ENCODE data around the gene SLC12A4. TPM values are rescaled to one million over a fixed set of nuclear protein-coding genes. Genes with fewer than 3 reads are reported as not detected.

The SLC12A4 gene
- total RNA-seq, 1 donor from 2014 or later: 93.1 TPM

DNA sequence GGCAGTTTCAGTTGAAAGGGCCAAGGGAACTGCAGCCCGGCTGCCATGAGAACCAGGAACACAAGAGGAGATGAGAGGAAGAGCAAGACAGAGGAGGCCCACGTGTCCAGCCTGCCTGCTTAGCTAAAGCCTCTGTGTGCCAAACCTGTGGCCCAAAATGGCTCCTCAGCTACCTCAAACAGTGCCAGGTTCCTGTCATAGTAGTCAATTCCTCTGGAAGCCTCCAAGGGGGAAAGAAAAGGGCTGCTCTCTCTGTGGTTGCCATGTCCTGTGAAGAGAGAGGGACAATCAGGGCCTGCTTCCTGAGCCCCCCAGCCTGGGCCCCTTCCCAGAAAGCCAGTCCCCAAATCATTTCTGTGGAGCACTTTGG is 5.2 kb downstream of the SLC12A4 start:
- DNase-seq (ENCODE audit: low spot score): no peak

- no peak for DNase-seq (ENCODE audit: low spot score)
These were observed 6.3 kb downstream of the SLC12A4 start for GRCh38 chr16:67962135-67962534.

DNA sequence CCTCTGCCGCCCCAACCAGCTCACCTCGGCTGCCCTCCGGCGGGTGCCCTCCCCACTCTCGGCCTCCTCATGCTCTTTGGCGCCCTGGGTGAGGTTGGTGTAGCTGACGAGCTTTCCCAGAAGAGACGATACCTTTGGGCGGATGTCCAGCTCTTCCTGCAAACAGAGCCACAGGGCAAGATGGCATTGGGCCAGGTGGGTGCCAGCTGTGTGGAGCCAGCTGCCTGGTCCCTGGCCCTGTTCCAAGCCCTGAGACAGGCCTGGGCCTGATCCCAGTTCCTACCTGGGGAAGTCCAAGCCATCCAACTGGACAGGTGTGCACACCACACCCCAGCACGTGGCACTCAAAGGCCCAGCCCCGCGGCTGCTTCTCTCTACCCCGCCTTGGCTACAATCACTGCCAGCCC is 6.9 kb downstream of the SLC12A4 start:
- peak; percentile 94 for DNase-seq (ENCODE audit: low spot score)

DNA sequence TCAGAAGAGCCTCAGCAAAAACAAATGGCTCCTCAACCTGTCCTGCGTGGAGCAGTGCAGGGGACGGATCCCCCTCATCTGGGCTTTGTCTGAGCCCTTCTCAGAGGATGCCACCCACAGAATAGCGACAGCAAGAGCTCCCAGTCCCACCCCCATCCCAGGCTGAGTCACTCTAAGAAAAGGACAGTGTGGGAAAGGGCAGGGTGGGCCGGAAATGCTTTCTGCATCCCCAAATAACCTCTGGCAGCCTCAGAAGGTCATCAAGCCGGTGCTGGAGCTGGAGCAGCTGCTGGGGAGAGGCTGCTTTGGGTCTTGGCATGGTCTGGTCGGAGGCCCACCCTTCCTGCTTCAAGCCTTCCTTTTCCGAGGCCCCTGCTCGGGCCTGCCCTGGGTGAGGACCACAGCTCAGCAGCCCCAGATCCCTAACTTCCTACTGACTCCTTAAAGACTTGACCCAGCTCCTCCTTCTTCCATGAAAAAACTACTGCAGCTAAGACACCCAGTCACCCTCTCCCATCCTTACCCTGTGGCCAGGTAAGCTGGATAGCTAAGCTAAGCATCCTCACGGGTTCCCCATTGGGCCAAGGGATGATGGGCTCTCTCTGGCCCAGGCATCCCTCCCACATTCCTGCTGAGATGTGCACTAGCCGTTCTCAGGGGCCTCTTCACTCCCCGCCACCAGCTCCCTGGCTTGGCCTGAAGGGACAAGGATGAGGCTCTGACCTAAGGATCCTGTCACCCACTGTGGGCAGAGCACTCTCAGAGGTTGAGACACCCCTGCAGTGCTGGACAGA is 8.7 kb downstream of the SLC12A4 start:
- peak; percentile 78 for DNase-seq (ENCODE audit: low spot score)

- no peak for DNase-seq (ENCODE audit: low spot score)
These were observed 10.8 kb downstream of the SLC12A4 start for GRCh38 chr16:67957622-67958021.

GRCh38 chr16:67954421-67955196 is 13.8 kb downstream of the SLC12A4 start:
- DNase-seq (ENCODE audit: low spot score): no peak

- no peak for DNase-seq (ENCODE audit: low spot score)
These were observed 14.6 kb downstream of the SLC12A4 start for GRCh38 chr16:67953641-67954375.

GRCh38 chr16:67951485-67951884 is 17.0 kb downstream of the SLC12A4 start:
- DNase-seq (ENCODE audit: low spot score): no peak

DNA sequence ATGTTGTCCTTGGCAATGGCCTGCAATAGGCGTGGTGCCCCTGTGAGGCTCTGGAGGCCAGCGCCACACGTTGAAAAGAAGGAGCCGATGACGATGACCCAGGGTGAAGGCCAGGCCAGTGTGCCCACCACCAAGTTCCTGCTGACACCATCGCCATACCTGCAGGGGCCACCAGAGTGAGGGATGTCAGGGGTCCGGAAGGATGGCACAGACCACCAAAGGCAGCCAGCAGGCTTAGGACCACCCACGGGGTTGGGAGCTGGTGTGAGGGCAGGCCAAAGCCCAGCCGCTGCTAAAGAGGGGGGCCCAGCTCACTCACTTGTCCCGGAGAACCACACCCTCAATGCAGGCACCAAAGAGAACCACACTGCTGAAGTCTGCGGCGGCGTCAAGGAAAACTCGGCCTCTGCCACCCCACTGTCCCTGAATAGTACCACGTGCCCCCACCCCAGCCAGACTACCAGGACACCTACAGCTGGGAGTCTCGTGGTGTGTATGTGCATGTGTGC is 18.0 kb downstream of the SLC12A4 start:
- no peak for DNase-seq (ENCODE audit: low spot score)

GRCh38 chr16:67949645-67950044 is 18.8 kb downstream of the SLC12A4 start:
- DNase-seq (ENCODE audit: low spot score): no peak

DNA sequence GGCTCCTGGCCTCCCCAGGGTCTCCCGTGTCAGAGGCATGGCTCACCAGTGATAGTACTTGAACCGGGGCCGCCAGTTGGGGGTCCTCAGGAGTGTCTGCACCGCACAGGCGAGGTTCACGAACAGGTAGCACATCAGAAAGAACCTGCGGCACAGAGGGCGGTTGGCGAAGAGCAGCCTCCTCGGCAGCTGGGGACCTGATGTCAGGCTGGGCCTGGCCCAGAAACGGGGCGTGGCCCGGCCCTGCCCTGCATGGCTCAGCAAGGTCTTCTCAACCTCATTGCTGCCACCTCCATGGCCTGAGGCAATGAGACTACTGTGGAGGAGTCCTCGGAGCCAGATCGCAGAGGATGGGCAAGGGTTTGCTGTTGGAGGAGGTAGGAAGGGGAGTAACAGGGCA is 20.4 kb downstream of the SLC12A4 start:
- DNase-seq (ENCODE audit: low spot score): no peak

DNA sequence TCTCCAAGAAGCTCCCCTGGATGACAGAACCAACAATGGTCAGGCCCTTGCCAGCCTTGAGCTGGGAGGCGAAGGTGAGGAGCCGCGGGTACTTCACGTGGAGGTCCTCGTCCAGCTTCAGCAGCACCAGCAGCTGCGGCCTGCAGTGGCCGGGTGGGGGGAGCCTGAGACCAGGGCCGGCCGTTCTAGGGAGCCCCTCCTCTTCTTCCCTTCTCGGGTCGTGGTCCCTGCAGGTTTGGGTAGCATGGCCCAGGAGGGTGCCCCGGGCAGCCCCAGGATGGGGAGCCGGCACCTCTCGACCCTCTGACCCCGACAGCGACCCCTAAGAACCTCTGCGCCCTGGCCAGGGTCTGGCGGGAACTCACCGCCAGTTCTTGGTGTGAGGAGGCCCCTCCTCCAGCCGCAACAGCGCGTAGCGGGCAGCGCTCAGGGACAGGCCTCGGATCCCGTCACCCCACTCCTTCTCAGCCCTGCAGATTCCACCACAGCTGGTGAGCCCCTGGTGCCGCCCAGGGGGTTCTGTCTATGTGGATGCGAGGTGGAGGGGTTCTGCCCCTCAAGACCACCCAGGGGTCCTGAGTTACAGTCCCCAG is 21.4 kb downstream of the SLC12A4 start:
- no peak for DNase-seq (ENCODE audit: low spot score)

DNA sequence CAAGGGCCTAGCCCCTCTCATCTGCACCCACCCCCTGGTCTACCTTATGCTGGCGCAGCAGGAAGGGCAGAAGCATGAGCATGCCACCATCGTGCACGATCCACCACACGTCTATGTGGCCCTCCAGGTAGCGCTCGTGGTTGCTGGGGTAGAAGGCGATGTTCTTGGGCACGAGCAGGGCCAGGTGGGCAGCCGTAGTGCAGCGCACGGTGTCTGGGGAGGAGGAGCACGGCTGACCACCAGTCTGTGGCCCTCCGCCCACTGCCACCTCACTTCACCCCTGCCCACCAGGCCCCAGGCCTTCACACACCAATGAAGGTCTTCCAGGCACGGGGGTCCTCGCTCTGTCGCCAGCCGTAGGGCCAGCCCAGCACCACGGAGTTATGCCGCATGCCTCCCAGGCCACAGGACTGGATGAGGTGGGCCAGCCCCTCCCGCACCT is 22.3 kb downstream of the SLC12A4 start:
- DNase-seq (ENCODE audit: low spot score): no peak

DNA sequence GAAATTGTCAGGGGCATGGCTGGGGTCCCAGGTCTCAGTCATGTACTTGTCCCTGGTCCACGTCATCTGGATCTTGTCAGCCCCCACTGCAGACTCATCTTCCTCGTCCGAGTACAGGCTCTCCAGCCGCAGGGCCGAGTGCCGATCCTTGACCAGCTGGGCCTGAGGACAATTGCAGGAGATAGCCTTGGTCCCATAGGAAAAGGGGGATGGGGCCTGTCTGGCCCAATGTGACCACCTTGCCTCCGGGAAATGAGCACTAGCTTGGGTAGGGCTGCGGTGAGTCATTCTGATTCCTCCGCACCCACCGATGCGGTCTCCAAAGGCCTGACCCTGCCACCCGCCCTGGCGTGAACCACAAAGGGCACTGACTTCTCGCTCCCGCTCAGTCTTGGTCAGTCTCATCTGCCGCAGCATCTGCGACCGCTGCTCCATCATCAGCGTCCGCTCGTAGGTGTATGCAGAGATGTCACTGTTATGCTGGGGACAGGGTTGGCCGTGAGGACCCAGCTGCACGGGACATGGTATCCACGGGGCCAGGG is 23.0 kb downstream of the SLC12A4 start:
- no peak for DNase-seq (ENCODE audit: low spot score)

- DNase-seq (ENCODE audit: low spot score): no peak
These were observed 23.6 kb downstream of the SLC12A4 start for GRCh38 chr16:67944690-67945391.

GRCh38 chr16:67943619-67944504 is 24.6 kb downstream of the SLC12A4 start, which contains the start of gene LCAT:
LCAT (minus strand) TSS chr16:67944120; CDS start chr16:67944101, 19 bp downstream.
- DNase-seq (ENCODE audit: low spot score): no peak

- no peak for DNase-seq (ENCODE audit: low spot score)
These were observed 25.2 kb downstream of the SLC12A4 start for GRCh38 chr16:67943256-67943618.

DNA sequence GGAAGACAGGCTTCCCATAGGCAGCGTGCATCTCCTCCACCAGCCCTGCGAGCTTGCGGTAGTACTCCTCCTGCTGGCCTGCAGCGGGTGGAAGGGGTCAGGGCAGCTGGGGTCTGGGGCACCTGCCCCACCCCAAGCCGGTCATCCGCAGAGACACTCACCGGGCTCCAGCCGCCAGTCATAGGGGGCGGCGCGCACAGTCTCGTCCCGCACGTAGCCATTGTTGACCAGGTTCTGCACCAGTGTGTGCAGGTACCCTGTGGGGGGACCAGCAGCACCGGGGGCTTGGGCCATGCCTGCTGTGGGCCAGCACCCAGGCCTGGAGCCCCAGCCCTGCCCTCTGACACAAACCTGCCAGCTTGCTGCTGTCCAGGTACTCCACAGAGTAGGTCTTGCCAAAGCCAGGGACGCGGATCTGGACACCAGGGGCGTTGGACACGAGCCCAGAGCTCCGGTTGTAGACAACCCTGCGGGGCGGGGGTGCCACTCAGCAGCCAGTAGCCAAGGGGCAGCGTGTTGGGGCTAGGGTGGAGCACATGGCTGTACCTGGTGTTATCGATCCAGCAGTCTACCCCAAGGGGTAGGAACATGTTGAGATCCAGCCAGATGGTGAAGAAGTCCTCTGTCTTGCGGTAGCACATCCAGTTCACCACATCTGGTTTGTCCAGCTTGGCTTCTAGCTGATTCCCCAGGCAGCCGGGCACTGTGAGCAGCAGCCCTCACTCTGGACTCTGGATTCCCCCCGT is 25.8 kb downstream of the SLC12A4 start:
- DNase-seq (ENCODE audit: low spot score): no peak

GRCh38 chr16:67942200-67942509 is 26.3 kb downstream of the SLC12A4 start:
- DNase-seq (ENCODE audit: low spot score): no peak
